Renal pelvis (tissue), 4 donors: ENCODE measurements around the gene FLT1. TPM values are rescaled to one million over a fixed set of nuclear protein-coding genes. Genes with fewer than 3 reads are reported as not detected.

ENCODE experiments used
- DNase-seq: peaks from one replicate; pipeline ENCODE4 v3.0.0-alpha.2; 2013
- polyA plus RNA-seq, 3 donors: library from polyadenylated mRNA; unstranded; fragments of 120-200 nt; gene quantifications; one replicate each; pipeline ENCODE4 v1.2.1, GENCODE V29; 2013; ENCODE audit not compliant: insufficient read length in 3 of 3

Gene FLT1
- polyA plus RNA-seq, 3 donors = 34.4 to 37.2 (median 35.1) TPM

- DNase-seq = no peak
Measured at GRCh38 chr13:28326056-28326455, 168.9 kb downstream of the FLT1 start.

DNA sequence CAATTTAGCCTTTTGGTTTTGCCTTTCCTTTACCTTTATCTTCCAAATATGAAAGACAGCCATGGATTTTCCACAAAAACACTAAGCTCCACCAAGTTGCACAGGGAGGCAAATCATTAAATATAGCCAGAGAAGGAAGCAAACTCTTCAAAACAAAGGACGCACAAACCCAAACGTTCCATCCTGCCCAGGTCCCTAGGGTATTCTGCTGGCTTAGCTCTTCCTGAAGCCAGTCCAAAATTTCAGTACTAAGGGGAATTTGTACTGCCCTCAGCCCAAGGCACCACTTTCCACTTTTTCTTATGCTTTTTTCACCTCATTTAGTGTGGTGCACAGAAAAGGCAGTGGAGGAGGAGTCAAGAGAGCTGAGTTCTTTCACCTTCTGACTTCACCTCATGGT is 169.9 kb downstream of the FLT1 start:
- DNase-seq = no peak

DNA sequence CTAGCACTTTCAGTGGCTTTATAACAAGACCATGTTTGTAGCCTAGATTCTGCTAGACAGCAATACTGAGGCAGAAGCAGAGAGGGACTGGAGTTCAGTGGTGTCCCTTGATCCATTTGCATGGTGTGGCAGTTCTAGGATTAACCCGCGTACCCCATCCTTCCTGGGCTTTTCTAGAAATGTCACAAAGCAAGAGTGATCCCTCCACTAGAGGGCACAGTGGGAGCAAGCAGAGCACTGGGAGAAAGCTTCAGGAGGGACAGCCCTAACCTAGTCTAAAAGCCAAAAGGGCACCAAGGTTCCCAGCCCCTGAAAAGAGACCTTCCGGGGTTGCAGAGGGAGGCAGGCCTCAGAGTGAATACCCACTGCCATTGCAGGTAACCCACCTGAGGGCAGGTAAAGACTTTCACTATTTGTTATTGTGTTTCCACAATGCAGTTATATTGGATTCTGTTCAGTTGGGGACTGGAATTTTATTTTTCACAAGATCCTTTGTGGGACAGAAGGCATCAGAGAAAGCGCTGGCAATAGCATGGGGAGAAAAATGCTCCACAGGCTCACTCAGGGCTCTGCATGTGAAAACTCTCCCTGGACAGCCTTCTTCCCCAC is 170.6 kb downstream of the FLT1 start:
- no peak for DNase-seq

GRCh38 chr13:28322256-28322905 is 172.5 kb downstream of the FLT1 start:
- DNase-seq = no peak

DNA sequence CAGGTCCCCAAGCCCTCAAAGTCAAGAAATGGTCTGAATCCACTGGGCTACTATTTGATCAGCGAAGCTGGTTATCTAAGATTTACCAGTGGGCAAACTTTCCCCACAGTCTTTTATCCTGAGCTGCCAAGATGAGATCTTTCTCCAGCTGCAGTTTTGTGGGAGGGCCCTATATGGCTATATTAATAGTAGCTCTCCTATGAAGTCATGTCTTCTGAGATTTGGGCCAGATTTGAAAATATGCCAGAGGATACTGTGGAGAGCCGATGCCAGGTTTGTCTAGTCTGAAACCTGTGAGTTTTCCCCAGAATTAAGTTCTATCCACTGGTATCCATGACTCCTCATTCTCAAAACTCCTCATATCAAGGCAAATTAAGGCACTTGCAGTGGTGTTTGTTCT is 173.2 kb downstream of the FLT1 start:
- no peak for DNase-seq

DNA sequence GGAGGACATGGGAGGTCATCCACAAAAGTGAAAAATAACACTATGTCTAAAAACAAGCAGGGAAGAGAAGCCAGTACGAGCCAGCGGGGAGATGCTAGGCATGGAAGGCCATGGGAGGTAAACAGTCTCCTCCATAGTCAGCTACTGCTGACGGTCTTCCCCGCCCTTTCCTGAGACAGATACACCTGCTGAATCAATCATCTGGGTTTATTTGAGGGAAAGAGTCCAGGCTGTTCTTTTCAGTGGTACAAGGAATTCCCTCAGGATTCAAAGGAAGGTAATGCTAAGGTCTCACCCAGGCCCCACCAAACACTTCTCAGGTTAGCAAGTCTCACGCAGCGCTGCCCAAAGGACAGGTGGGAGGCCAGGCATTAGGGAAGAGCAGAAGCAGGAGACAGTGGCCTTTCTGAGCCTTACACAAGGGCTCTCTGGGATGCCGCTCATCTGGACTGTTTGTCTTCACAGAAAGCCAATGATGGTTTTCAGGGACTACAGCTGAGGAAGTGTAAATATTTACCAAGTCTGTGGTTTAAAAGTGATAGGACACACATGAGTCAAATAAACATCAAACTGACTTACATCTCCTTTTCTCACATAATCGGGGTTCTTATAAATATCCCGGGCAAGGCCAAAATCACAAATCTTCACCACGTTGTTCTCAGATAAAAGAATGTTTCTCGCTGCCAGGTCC is 173.9 kb downstream of the FLT1 start:
- DNase-seq = no peak

GRCh38 chr13:28320209-28320608 is 174.7 kb downstream of the FLT1 start:
- no peak for DNase-seq

DNA sequence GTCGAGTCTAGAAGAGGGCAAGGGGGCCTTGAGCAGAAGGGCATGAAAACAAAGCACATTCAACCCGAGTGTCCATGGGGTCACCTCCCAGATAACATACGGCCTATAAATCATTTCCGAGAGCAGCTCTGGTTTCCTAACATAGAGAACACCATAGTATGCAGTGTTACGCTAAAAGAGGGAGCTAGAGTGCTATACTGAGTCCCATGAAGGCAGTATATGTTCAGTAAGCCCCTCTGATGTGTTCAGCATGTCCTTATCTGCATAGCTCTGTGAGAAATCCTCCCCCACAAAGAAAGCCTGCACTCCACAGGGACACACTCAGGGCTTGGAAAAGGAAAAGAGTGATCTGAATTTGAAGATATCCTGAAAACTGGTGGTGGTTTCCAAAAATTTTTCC is 175.4 kb downstream of the FLT1 start:
- DNase-seq = no peak

- DNase-seq = no peak
Measured at GRCh38 chr13:28318496-28318895, 176.4 kb downstream of the FLT1 start.

DNA sequence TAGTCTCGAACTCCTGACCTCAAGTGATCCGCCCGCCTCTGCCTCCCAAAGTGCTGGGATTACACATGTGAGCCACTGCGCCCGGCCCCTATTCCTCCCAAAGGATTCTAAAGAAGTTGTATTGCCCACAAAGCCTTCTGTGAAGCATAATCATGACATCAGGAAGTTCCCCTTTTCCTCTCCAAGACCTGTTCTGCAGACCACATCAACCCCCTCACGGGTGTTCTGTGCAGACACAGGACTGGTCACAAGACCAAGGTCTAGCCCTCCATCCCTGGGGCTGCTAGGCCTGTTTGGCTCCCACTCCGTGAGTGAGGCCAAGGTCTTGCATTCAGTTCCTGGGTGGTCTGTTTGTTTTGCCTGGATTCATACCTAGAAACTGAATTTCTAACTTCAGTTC is 178.1 kb downstream of the FLT1 start:
- DNase-seq = no peak

GRCh38 chr13:28316129-28316528 is 178.8 kb downstream of the FLT1 start:
- DNase-seq = no peak

- DNase-seq = no peak
Measured at GRCh38 chr13:28314879-28315278, 180.0 kb downstream of the FLT1 start.

GRCh38 chr13:28313579-28313978 is 181.3 kb downstream of the FLT1 start:
- no peak for DNase-seq

- no peak for DNase-seq
Measured at GRCh38 chr13:28306325-28306724, 188.6 kb downstream of the FLT1 start.

- no peak for DNase-seq
Measured at GRCh38 chr13:28301839-28302238, 193.1 kb downstream of the FLT1 start.

DNA sequence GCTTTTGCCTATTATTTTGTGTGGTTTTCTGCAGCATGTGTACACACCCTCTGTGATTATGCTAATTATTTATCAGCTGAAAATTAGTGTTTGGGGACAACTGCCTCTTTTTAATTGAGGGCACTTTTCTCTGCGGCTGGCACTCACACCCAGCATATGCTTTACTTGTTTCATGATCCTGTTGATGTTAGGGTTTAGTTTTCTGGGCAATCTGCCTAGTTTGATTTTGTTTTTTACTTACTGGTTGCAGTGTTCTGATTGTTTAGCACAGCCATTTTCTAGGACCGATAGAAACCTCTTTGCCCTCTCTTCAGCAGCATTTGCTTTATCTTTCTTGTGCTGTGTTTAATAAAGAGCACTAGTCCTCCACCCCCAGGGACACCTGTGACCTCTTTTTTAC is 195.0 kb downstream of the FLT1 start:
- no peak for DNase-seq

DNA sequence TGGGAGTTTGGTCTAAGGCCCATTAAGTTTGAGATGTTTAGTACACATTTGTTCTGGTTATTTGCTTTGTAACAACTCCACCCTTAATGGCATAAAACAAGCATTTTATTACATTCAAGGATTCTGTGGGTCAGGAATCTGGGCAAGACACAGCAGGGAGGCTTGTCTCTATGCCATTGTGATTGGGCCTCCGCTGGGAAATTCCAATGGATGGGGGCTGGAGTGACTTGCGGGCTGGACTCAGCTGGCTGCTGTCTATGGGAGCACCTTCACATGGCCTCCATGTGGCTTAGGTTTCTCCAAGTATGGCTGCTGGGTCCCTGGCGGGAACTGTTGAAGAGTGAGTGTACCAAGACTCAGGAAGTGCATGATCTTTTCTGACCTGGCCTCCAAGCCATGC is 197.6 kb downstream of the FLT1 start:
- DNase-seq = peak; percentile 43

GRCh38 chr13:28286263-28286662 is 208.7 kb downstream of the FLT1 start:
- no peak for DNase-seq

DNA sequence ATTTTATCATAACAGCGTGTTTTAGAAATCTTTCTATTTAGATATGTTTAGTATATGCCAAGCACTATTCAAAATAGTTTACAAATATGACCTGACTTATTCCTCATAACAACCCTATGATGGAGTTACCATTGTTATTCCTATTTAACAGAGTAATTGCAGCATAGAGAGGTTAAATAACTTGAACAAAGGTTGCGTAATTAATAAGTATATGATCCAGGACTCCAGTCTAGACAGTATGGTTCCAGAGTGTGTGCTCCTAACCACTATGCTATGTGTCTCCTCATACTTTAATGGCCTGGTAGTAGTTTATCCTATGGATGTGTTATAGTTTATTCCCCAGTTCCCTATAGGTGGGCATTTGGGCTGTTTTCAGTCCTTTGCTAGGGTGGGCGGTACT is 211.3 kb downstream of the FLT1 start:
- DNase-seq = no peak

GRCh38 chr13:28282451-28282850 is 212.5 kb downstream of the FLT1 start:
- DNase-seq = no peak

- no peak for DNase-seq
Measured at GRCh38 chr13:28273919-28274318, 221.0 kb downstream of the FLT1 start.

- DNase-seq = no peak
Measured at GRCh38 chr13:28271056-28271840, 223.7 kb downstream of the FLT1 start.

DNA sequence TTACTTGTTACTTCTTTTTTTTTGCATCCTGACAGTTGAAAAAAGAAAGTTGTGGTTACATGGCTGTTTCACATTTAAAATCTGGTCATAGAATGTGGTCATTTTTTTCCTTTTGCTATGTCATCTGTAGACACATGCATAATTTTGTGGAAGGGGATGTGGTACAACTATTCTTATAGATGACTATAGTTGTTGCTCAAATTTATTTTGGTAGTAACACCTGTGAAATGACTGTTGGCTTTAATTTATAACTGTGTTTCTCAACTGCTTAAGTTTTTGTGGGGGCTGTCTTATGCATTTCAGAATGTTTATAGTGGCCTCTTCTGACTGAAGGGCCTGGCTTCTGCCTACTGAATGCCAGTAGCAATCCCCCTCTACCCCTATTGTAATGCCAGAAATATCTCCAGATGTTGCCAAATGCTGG is 226.1 kb downstream of the FLT1 start:
- DNase-seq = no peak
